Endothelial cell of umbilical vein (primary cell): ENCODE results near the gene ZG16. TPM values are rescaled to one million over a fixed set of nuclear protein-coding genes. Genes with fewer than 3 reads are reported as not detected.

Experiments used
- BruUV-seq: library from RNA; stranded (reverse); fragments of 400-500 nt; replicated peaks from 2 replicates; lab custom pipeline; 2021; lab: Mats Ljungman, UMichigan
- CTCF ChIA-PET: fragments of 300-600, 350-600 bp; sonication (Branson Sonifier 250); formaldehyde crosslinking; loops from one replicate; lab custom pipeline; 2021; ENCODE audit warnings: antibody characterized with exemption, inconsistent platforms; lab: Charles Lee
- POLR2A ChIA-PET: fragments of 300-600, 350-600 bp; sonication (Branson Sonifier 250); formaldehyde crosslinking; loops from one replicate; lab custom pipeline; 2021; ENCODE audit warnings: antibody characterized with exemption, inconsistent platforms; lab: Charles Lee
- DNase-seq: peaks from one replicate; pipeline ENCODE4 v3.0.0-alpha.2; 2011; ENCODE audit warnings: low read depth, low spot score
- FAIRE-seq: peaks from 2 replicates; lab custom pipeline; 2011; peaks lifted over from hg19 to GRCh38; lab: Jason Lieb, UNC
- H2AFZ ChIP-seq: 2 replicates; pipeline ENCODE4 v1.6.0; 2012; ENCODE audit warnings: low read depth, low read length, control low read depth, inconsistent platforms
- H3K27ac ChIP-seq: 2 replicates; pipeline ENCODE4 v1.5.1; 2011; ENCODE audit warnings: low read depth, mild to moderate bottlenecking, control low read depth, low read length, moderate library complexity; ENCODE audit not compliant: insufficient read depth
- H3K27me3 ChIP-seq, 2 experiments: 2 replicates each; pipeline versions ENCODE4 v1.6.0 to v1.6.1; 2011; ENCODE audit warnings: low read length in 2 of 2, mixed read lengths in 1 of 2; ENCODE audit not compliant: control insufficient read depth in 2 of 2, insufficient read depth in 2 of 2
- H3K36me3 ChIP-seq, 2 experiments: 2 replicates in 1 of 2; 3 replicates in 1 of 2; pipeline ENCODE4 v1.5.1; 2011; ENCODE audit warnings: low read length in 2 of 2, mild to moderate bottlenecking in 1 of 2, moderate library complexity in 1 of 2; ENCODE audit not compliant: control insufficient read depth in 2 of 2, insufficient read depth in 2 of 2; ENCODE audit errors: extremely low read depth in 1 of 2
- H3K4me1 ChIP-seq: 3 replicates; pipeline ENCODE4 v1.5.1; 2011; ENCODE audit warnings: mild to moderate bottlenecking, low read length; ENCODE audit not compliant: control insufficient read depth, insufficient read depth; ENCODE audit errors: extremely low read depth
- H3K4me2 ChIP-seq: 2 replicates; pipeline ENCODE4 v1.6.1; 2011; ENCODE audit warnings: low read length, control low read depth, mixed read lengths; ENCODE audit not compliant: insufficient read depth
- H3K4me3 ChIP-seq, 3 experiments: fragments of 200-600 bp in 1 of 3; sonication (generic), shearing (Covaris generic) in 1 of 3; replicated peaks in 1 of 3; 2 replicates each; pipeline ENCODE4 v1.5.1; 2011 to 2016; ENCODE audit warnings: control low read depth in 3 of 3, low read length in 3 of 3, mild to moderate bottlenecking in 2 of 3, inconsistent platforms in 1 of 3, low read depth in 1 of 3, moderate library complexity in 1 of 3; ENCODE audit not compliant: insufficient read depth in 1 of 3
- H3K79me2 ChIP-seq: 2 replicates; pipeline ENCODE4 v1.6.0; 2012; ENCODE audit warnings: low read length, inconsistent platforms; ENCODE audit not compliant: control insufficient read depth, insufficient read depth
- H3K9ac ChIP-seq: replicated peaks from 2 replicates; pipeline ENCODE3; 2011; ENCODE audit warnings: low read length, control low read depth; ENCODE audit not compliant: insufficient read depth; ENCODE audit errors: extremely low read depth
- H3K9me1 ChIP-seq: replicated peaks from 3 replicates; pipeline ENCODE4 v1.6.0; 2011; ENCODE audit warnings: mild to moderate bottlenecking, low read length; ENCODE audit not compliant: control insufficient read depth, insufficient read depth; ENCODE audit errors: extremely low read depth
- H3K9me3 ChIP-seq: replicated peaks from 2 replicates; pipeline ENCODE4 v1.5.1; 2012; ENCODE audit warnings: low read length, inconsistent platforms; ENCODE audit not compliant: control insufficient read depth, insufficient read depth
- H4K20me1 ChIP-seq: replicated peaks from 2 replicates; pipeline ENCODE3; 2011; ENCODE audit warnings: mild to moderate bottlenecking, low read length; ENCODE audit not compliant: control insufficient read depth, insufficient read depth; ENCODE audit errors: extremely low read depth
- CTCF ChIP-seq, 2 donors: IDR thresholded peaks; 1 replicate in 1 of 2; 2 replicates in 1 of 2; pipeline ENCODE4 v1.5.1; 2011; ENCODE audit warnings: low read length in 2 of 2, mild to moderate bottlenecking in 2 of 2, moderate library complexity in 2 of 2, control low read depth in 1 of 2, inconsistent platforms in 1 of 2, low read depth in 1 of 2; ENCODE audit not compliant: insufficient read depth in 1 of 2; ENCODE audit errors: extremely low read depth in 1 of 2
- EZH2 ChIP-seq: IDR thresholded peaks from 2 replicates; pipeline ENCODE4 v1.6.1; 2012; ENCODE audit warnings: borderline replicate concordance, low read depth, mild to moderate bottlenecking, moderate library complexity, low read length, inconsistent platforms; ENCODE audit not compliant: severe bottlenecking
- FOS ChIP-seq: IDR thresholded peaks from 2 replicates; pipeline ENCODE4 v1.6.1; 2011; ENCODE audit warnings: mild to moderate bottlenecking, low read length, moderate library complexity, borderline replicate concordance; ENCODE audit not compliant: insufficient read depth
- GATA2 ChIP-seq: IDR thresholded peaks from 2 replicates; pipeline ENCODE4 v1.7.0; 2011; ENCODE audit warnings: low read depth, mild to moderate bottlenecking, moderate library complexity, mixed read lengths, low read length; ENCODE audit not compliant: insufficient read length, insufficient read depth
- JUN ChIP-seq: IDR thresholded peaks from 2 replicates; pipeline ENCODE4 v1.6.1; 2011; ENCODE audit warnings: borderline replicate concordance, low read depth; ENCODE audit not compliant: insufficient read length, insufficient read depth
- MAX ChIP-seq: IDR thresholded peaks from 2 replicates; pipeline ENCODE4 v1.6.1; 2011; ENCODE audit not compliant: insufficient read depth, insufficient read length
- MYC ChIP-seq: IDR thresholded peaks from one replicate; pipeline ENCODE4 v1.6.1; 2011; ENCODE audit warnings: mild to moderate bottlenecking, low read depth, low read length
- POLR2A ChIP-seq: IDR thresholded peaks from 2 replicates; pipeline ENCODE4 v1.6.1; 2012; ENCODE audit warnings: low read depth, mild to moderate bottlenecking, control low read depth, low read length
- POLR2AphosphoS5 ChIP-seq: IDR thresholded peaks from 2 replicates; pipeline ENCODE4 v1.6.1; 2012; ENCODE audit warnings: low read depth, mild to moderate bottlenecking, control low read depth, low read length, moderate library complexity; ENCODE audit not compliant: insufficient read depth
- dilution Hi-C: fragments of 300-500 bp; cut with MboI; formaldehyde crosslinking; loops from one replicate; pipeline ENCODE4 v1.15.0; 2019; ENCODE audit warnings: low sequenced_read_pairs; ENCODE audit not compliant: extremely low pct_ligation_motif_present
- intact Hi-C: fragments of 100-400 bp; cut with micrococcal nuclease; formaldehyde crosslinking; loops from one replicate; pipeline ENCODE4 v1.10.0; 2022
- polyA plus RNA-seq, 4 experiments: library from polyadenylated mRNA; depleted of rRNA in 3 of 4; stranded (reverse) in 3 of 4; unstranded in 1 of 4; fragments of >200 nt; gene quantifications; 2 replicates each; pipeline versions ENCODE4 v1.2.1 to v1.2.3, GENCODE V29; 2011 to 2012; ENCODE audit warnings: missing spikeins in 1 of 4
- total RNA-seq: library from RNA; stranded (reverse); gene quantifications from 2 replicates; pipeline ENCODE4 v1.2.3, GENCODE V29; 2021

The ZG16 gene
- total and polyA plus RNA-seq, 2 donors (not counting 3 experiments of a cell fraction or from before 2014, with no cell fraction given): not detected

- Histone ChIP-seq H3K36me3 (no peaks in the 10 kb centered on the region), H3K27me3 (peaks cover 2 to 3% of the 10 kb centered on the region in 2 experiments), H3K9me1 (no peaks in the 10 kb centered on the region), H3K4me2 (no peak overlapping the region), H3K4me3 (no peak overlapping the region), H3K9ac (no peak overlapping the region), H4K20me1 (no peaks in the 10 kb centered on the region), H3K4me1 (no peaks in the 10 kb centered on the region), H2AFZ (no peak overlapping the region), H3K9me3 (no peaks in the 10 kb centered on the region), H3K79me2 (no peaks in the 10 kb centered on the region), H3K27ac (no peak overlapping the region)
- POLR2A ChIA-PET: no interaction called here
- intact Hi-C loops (no loop called here), dilution Hi-C loops (no loop called here)
- TF ChIP-seq CTCF (IDR thresholded peaks at IDR 0.05; ENCODE audit: extremely low read depth in 1 of 2, insufficient read depth in 1 of 2, low read depth in 1 of 2, low read length in 2 of 2) (no peak), EZH2 (no peak), JUN (no peak), GATA2 (no peak), POLR2AphosphoS5 (no peak), MAX (no peak), POLR2A (no peak), FOS (no peak), MYC (no peak)
- CTCF ChIA-PET: interaction anchor here (1.9 to 2.4 kb wide), 2 partner anchors 8 to 111 kb away, joined by 5 to 9 read pairs; no protein-coding TSS in a partner anchor
- no peak for FAIRE-seq
- BruUV-seq: no TSS peak
- DNase-seq: no peak
Measured at GRCh38 chr16:29737713-29738112, 40.3 kb upstream of the ZG16 start.
